ENCODE data around the gene CTF1.
"Not testable (repeated sequence)": the region's sequence is repeated elsewhere in the genome, so short reads cannot be mapped to it uniquely, and the experiment has no call there.

CTF1 gene

GRCh38 chr16:30896261-30896888 is at the start of gene CTF1:
TSS of gene CTF1 (plus strand) at chr16:30896614. CDS start at chr16:30896644, 30 bp downstream.
- no peak for DNase-seq (ENCODE audit: low read depth in 2 of 3, low spot score in 2 of 3)

GRCh38 chr16:30846649-30847402 is 49.6 kb upstream of the CTF1 start:
- no peak for DNase-seq (ENCODE audit: low read depth in 2 of 3, low spot score in 2 of 3)

- no peak for DNase-seq (ENCODE audit: low read depth in 2 of 3, low spot score in 2 of 3)
Measured at GRCh38 chr16:30850246-30850645, 46.2 kb upstream of the CTF1 start.

- DNase-seq (ENCODE audit: low read depth in 2 of 3, low spot score in 2 of 3) = no peak
Measured at GRCh38 chr16:30853758-30854157, 42.7 kb upstream of the CTF1 start.

- no peak for DNase-seq (ENCODE audit: low read depth in 2 of 3, low spot score in 2 of 3)
Measured at GRCh38 chr16:30858111-30858495, 38.3 kb upstream of the CTF1 start.

GRCh38 chr16:30858829-30859423 is 37.5 kb upstream of the CTF1 start:
- no peak for DNase-seq (ENCODE audit: low read depth in 2 of 3, low spot score in 2 of 3)

GRCh38 chr16:30860729-30861128 is 35.7 kb upstream of the CTF1 start:
- DNase-seq (ENCODE audit: low read depth in 2 of 3, low spot score in 2 of 3) = not testable (repeated sequence)

- not testable (repeated sequence) for DNase-seq (ENCODE audit: low read depth in 2 of 3, low spot score in 2 of 3)
Measured at GRCh38 chr16:30863178-30863577, 33.2 kb upstream of the CTF1 start.

- no peak for DNase-seq (ENCODE audit: low read depth in 2 of 3, low spot score in 2 of 3)
Measured at GRCh38 chr16:30866031-30866430, 30.4 kb upstream of the CTF1 start.

- no peak for DNase-seq (ENCODE audit: low read depth in 2 of 3, low spot score in 2 of 3)
Measured at GRCh38 chr16:30867747-30868146, 28.7 kb upstream of the CTF1 start.

GRCh38 chr16:30870904-30871303 is 25.5 kb upstream of the CTF1 start:
- DNase-seq (ENCODE audit: low read depth in 2 of 3, low spot score in 2 of 3) = no peak

- DNase-seq (ENCODE audit: low read depth in 2 of 3, low spot score in 2 of 3) = no peak
Measured at GRCh38 chr16:30874244-30874820, 22.1 kb upstream of the CTF1 start.

GRCh38 chr16:30874821-30875717 is 21.3 kb upstream of the CTF1 start:
- DNase-seq (ENCODE audit: low read depth in 2 of 3, low spot score in 2 of 3) = peak; percentile 77 to 79 (median 79)

GRCh38 chr16:30875871-30876801 is 20.3 kb upstream of the CTF1 start:
- peak in 1 of 3 experiments; percentile 11 for DNase-seq (ENCODE audit: low read depth in 2 of 3, low spot score in 2 of 3)

- DNase-seq (ENCODE audit: low read depth in 2 of 3, low spot score in 2 of 3) = no peak
Measured at GRCh38 chr16:30876867-30877266, 19.5 kb upstream of the CTF1 start.

GRCh38 chr16:30882429-30883310 is 13.7 kb upstream of the CTF1 start:
- DNase-seq (ENCODE audit: low read depth in 2 of 3, low spot score in 2 of 3) = no peak

- no peak for DNase-seq (ENCODE audit: low read depth in 2 of 3, low spot score in 2 of 3)
Measured at GRCh38 chr16:30884760-30885159, 11.7 kb upstream of the CTF1 start.

GRCh38 chr16:30885196-30885595 is 11.2 kb upstream of the CTF1 start:
- DNase-seq (ENCODE audit: low read depth in 2 of 3, low spot score in 2 of 3) = no peak

- DNase-seq (ENCODE audit: low read depth in 2 of 3, low spot score in 2 of 3) = no peak
Measured at GRCh38 chr16:30886145-30886544, 10.3 kb upstream of the CTF1 start.
